Retinal pigment epithelial cell (primary cell): ENCODE data around the gene RTP3.

Experiments used
- DNase-seq: peaks from one replicate; pipeline ENCODE4 v3.0.0-alpha.2; 2010; ENCODE audit warnings: low read depth
- H3K4me3 ChIP-seq: 2 replicates; pipeline ENCODE4 v1.5.1; 2011; ENCODE audit warnings: mild to moderate bottlenecking, low read length, control low read depth, moderate library complexity
- CTCF ChIP-seq: conservative IDR thresholded peaks from 2 replicates; pipeline ENCODE4 v1.5.1; 2011; ENCODE audit warnings: low read depth, low read length, control low read depth, inconsistent platforms

RTP3 gene

GRCh38 chr3:46506526-46506925 lies 8.8 kb downstream of the RTP3 start:
- DNase-seq: no peak
- no peak overlapping the region for H3K4me3 ChIP-seq
- no peak for TF ChIP-seq CTCF

- DNase-seq: no peak
- no peak for TF ChIP-seq CTCF
- H3K4me3 ChIP-seq: no peak overlapping the region
Measured at GRCh38 chr3:46508850-46509591, 11.2 kb downstream of the RTP3 start.

- TF ChIP-seq CTCF: no peak
- DNase-seq: no peak
- H3K4me3 ChIP-seq: no peak overlapping the region
Measured at GRCh38 chr3:46509661-46510187, 11.9 kb downstream of the RTP3 start.

GRCh38 chr3:46512191-46512749 lies 14.5 kb downstream of the RTP3 start:
- no peak overlapping the region for H3K4me3 ChIP-seq
- TF ChIP-seq CTCF: no peak
- no peak for DNase-seq

GRCh38 chr3:46516521-46516920 lies 18.7 kb downstream of the RTP3 start:
- peak; percentile 12 for DNase-seq
- no peak overlapping the region for H3K4me3 ChIP-seq
- no peak for TF ChIP-seq CTCF

GRCh38 chr3:46517016-46517783 lies 19.4 kb downstream of the RTP3 start:
- peak; percentile 95 for DNase-seq
- no peak for TF ChIP-seq CTCF
- no peak overlapping the region for H3K4me3 ChIP-seq
